Activated naive CD8-positive, alpha-beta T cell treated with anti-CD3 and anti-CD28 coated beads for 36 hours (primary cell): ENCODE data around the gene SPRED2. TPM values are rescaled to one million over a fixed set of nuclear protein-coding genes. Genes with fewer than 3 reads are reported as not detected.

Experiments used
- DNase-seq: peaks from one replicate; pipeline ENCODE4 v3.0.0; 2021
- H3K27ac Mint-ChIP-seq: one replicate; pipeline ENCODE4 v1.8.0; 2022; ENCODE audit warnings: mild to moderate bottlenecking, moderate library complexity, mixed read lengths
- H3K27me3 Mint-ChIP-seq: one replicate; pipeline ENCODE4 v1.8.0; 2022; ENCODE audit warnings: mild to moderate bottlenecking, mixed read lengths
- H3K36me3 Mint-ChIP-seq: one replicate; pipeline ENCODE4 v1.8.0; 2021; ENCODE audit warnings: mild to moderate bottlenecking, mixed read lengths
- H3K4me1 Mint-ChIP-seq: one replicate; pipeline ENCODE4 v1.8.0; 2021; ENCODE audit warnings: mixed read lengths
- H3K4me3 Mint-ChIP-seq: one replicate; pipeline ENCODE4 v1.8.0; 2022; ENCODE audit warnings: mild to moderate bottlenecking, moderate library complexity, mixed read lengths
- H3K9me3 Mint-ChIP-seq: one replicate; pipeline ENCODE4 v1.8.0; 2022; ENCODE audit warnings: mixed read lengths
- total RNA-seq, 2 experiments: library from RNA; stranded (reverse); gene quantifications; one replicate each; pipeline ENCODE4 v1.2.3, GENCODE V29; 2021

SPRED2 gene
- 1 to 10 TPM; 9.5 to 9.7 TPM for total RNA-seq

- peaks cover 67% of the 10 kb centered on the region for H3K27me3 Mint-ChIP-seq
- peak within 1 kb of the TSS; percentile 91 for H3K4me3 Mint-ChIP-seq
- peak within 1 kb of the TSS; percentile 78 for H3K27ac Mint-ChIP-seq
- no peaks in the 10 kb centered on the region for H3K36me3 Mint-ChIP-seq
- DNase-seq = peak; percentile 79
- peaks cover 22% of the 10 kb centered on the region for H3K4me1 Mint-ChIP-seq
- H3K9me3 Mint-ChIP-seq = no peaks in the 10 kb centered on the region
Observed at GRCh38 chr2:65432227-65433190, at the start of gene SPRED2. SPRED2 (minus strand) TSS chr2:65432599; CDS start chr2:65431987, 612 bp downstream.

- Mint-ChIP-seq H3K9me3 (no peaks in the 10 kb centered on the region), H3K27ac (no peak overlapping the region), H3K27me3 (no peaks in the 10 kb centered on the region), H3K36me3 (no peaks in the 10 kb centered on the region), H3K4me1 (no peaks in the 10 kb centered on the region), H3K4me3 (no peak overlapping the region)
- no peak for DNase-seq
Observed at GRCh38 chr2:65481961-65482360, 49.6 kb upstream of the SPRED2 start.

- no peak for DNase-seq
- no peak overlapping the region for H3K4me3 Mint-ChIP-seq
- H3K27me3 Mint-ChIP-seq = no peaks in the 10 kb centered on the region
- no peaks in the 10 kb centered on the region for H3K4me1 Mint-ChIP-seq
- H3K36me3 Mint-ChIP-seq = no peaks in the 10 kb centered on the region
- H3K9me3 Mint-ChIP-seq = peaks cover 15% of the 10 kb centered on the region
- no peak overlapping the region for H3K27ac Mint-ChIP-seq
Observed at GRCh38 chr2:65479524-65479923, 47.1 kb upstream of the SPRED2 start.

- no peak overlapping the region for H3K4me3 Mint-ChIP-seq
- H3K9me3 Mint-ChIP-seq = peaks cover 23% of the 10 kb centered on the region
- H3K36me3 Mint-ChIP-seq = peaks cover 4% of the 10 kb centered on the region
- no peak overlapping the region for H3K27ac Mint-ChIP-seq
- DNase-seq = no peak
- no peaks in the 10 kb centered on the region for H3K27me3 Mint-ChIP-seq
- H3K4me1 Mint-ChIP-seq = no peaks in the 10 kb centered on the region
Observed at GRCh38 chr2:65478498-65479135, 46.2 kb upstream of the SPRED2 start.

GRCh38 chr2:65477590-65477989, 45.2 kb upstream of the SPRED2 start:
- Mint-ChIP-seq H3K27me3 (no peaks in the 10 kb centered on the region), H3K27ac (no peak overlapping the region), H3K36me3 (peaks cover 4% of the 10 kb centered on the region), H3K4me1 (no peaks in the 10 kb centered on the region), H3K9me3 (peaks cover 23% of the 10 kb centered on the region), H3K4me3 (no peak overlapping the region)
- DNase-seq = no peak

GRCh38 chr2:65476778-65477177, 44.4 kb upstream of the SPRED2 start:
- Mint-ChIP-seq H3K9me3 (peaks cover 23% of the 10 kb centered on the region), H3K36me3 (peaks cover 4% of the 10 kb centered on the region), H3K27me3 (no peaks in the 10 kb centered on the region), H3K4me1 (no peaks in the 10 kb centered on the region), H3K4me3 (no peak overlapping the region), H3K27ac (no peak overlapping the region)
- DNase-seq = no peak

GRCh38 chr2:65475000-65475399, 42.6 kb upstream of the SPRED2 start:
- peaks cover 23% of the 10 kb centered on the region for H3K9me3 Mint-ChIP-seq
- no peak for DNase-seq
- H3K4me1 Mint-ChIP-seq = no peaks in the 10 kb centered on the region
- no peak overlapping the region for H3K4me3 Mint-ChIP-seq
- H3K36me3 Mint-ChIP-seq = peaks cover 4% of the 10 kb centered on the region
- no peak overlapping the region for H3K27ac Mint-ChIP-seq
- H3K27me3 Mint-ChIP-seq = no peaks in the 10 kb centered on the region

GRCh38 chr2:65473045-65473444, 40.6 kb upstream of the SPRED2 start:
- Mint-ChIP-seq H3K9me3 (peaks cover 23% of the 10 kb centered on the region), H3K27me3 (no peaks in the 10 kb centered on the region), H3K4me1 (no peaks in the 10 kb centered on the region), H3K4me3 (no peak overlapping the region), H3K27ac (no peak overlapping the region), H3K36me3 (peaks cover 4% of the 10 kb centered on the region)
- no peak for DNase-seq

- H3K27ac Mint-ChIP-seq = no peak overlapping the region
- peaks cover 5% of the 10 kb centered on the region for H3K36me3 Mint-ChIP-seq
- no peak overlapping the region for H3K4me3 Mint-ChIP-seq
- peaks cover 19% of the 10 kb centered on the region for H3K9me3 Mint-ChIP-seq
- H3K4me1 Mint-ChIP-seq = no peaks in the 10 kb centered on the region
- no peaks in the 10 kb centered on the region for H3K27me3 Mint-ChIP-seq
- no peak for DNase-seq
Observed at GRCh38 chr2:65471409-65471808, 39.0 kb upstream of the SPRED2 start.

- no peak for DNase-seq
- Mint-ChIP-seq H3K36me3 (peaks cover 1% of the 10 kb centered on the region), H3K9me3 (no peaks in the 10 kb centered on the region), H3K4me3 (no peak overlapping the region), H3K27me3 (peaks cover 10% of the 10 kb centered on the region), H3K4me1 (no peaks in the 10 kb centered on the region), H3K27ac (no peak overlapping the region)
Observed at GRCh38 chr2:65466551-65466950, 34.2 kb upstream of the SPRED2 start.

- H3K4me1 Mint-ChIP-seq = no peaks in the 10 kb centered on the region
- H3K9me3 Mint-ChIP-seq = no peaks in the 10 kb centered on the region
- no peak for DNase-seq
- no peak overlapping the region for H3K27ac Mint-ChIP-seq
- H3K4me3 Mint-ChIP-seq = no peak overlapping the region
- H3K27me3 Mint-ChIP-seq = peaks cover 14% of the 10 kb centered on the region
- H3K36me3 Mint-ChIP-seq = peaks cover 1% of the 10 kb centered on the region
Observed at GRCh38 chr2:65465857-65466256, 33.5 kb upstream of the SPRED2 start.

- peaks cover 17% of the 10 kb centered on the region for H3K27me3 Mint-ChIP-seq
- H3K27ac Mint-ChIP-seq = no peak overlapping the region
- no peak for DNase-seq
- no peaks in the 10 kb centered on the region for H3K4me1 Mint-ChIP-seq
- no peaks in the 10 kb centered on the region for H3K9me3 Mint-ChIP-seq
- peaks cover 1% of the 10 kb centered on the region for H3K36me3 Mint-ChIP-seq
- H3K4me3 Mint-ChIP-seq = no peak overlapping the region
Observed at GRCh38 chr2:65465124-65465523, 32.7 kb upstream of the SPRED2 start.

- peaks cover 20% of the 10 kb centered on the region for H3K27me3 Mint-ChIP-seq
- H3K36me3 Mint-ChIP-seq = peaks cover 1% of the 10 kb centered on the region
- H3K27ac Mint-ChIP-seq = no peak overlapping the region
- no peak overlapping the region for H3K4me3 Mint-ChIP-seq
- no peak for DNase-seq
- H3K4me1 Mint-ChIP-seq = no peaks in the 10 kb centered on the region
- H3K9me3 Mint-ChIP-seq = no peaks in the 10 kb centered on the region
Observed at GRCh38 chr2:65464604-65465003, 32.2 kb upstream of the SPRED2 start.

GRCh38 chr2:65458999-65459398, 26.6 kb upstream of the SPRED2 start:
- no peak overlapping the region for H3K4me3 Mint-ChIP-seq
- no peak overlapping the region for H3K27ac Mint-ChIP-seq

GRCh38 chr2:65456886-65457285, 24.5 kb upstream of the SPRED2 start:
- no peak for DNase-seq
- Mint-ChIP-seq H3K4me1 (no peaks in the 10 kb centered on the region), H3K27me3 (peaks cover 35% of the 10 kb centered on the region), H3K27ac (no peak overlapping the region), H3K4me3 (no peak overlapping the region), H3K9me3 (no peaks in the 10 kb centered on the region), H3K36me3 (no peaks in the 10 kb centered on the region)

More at GRCh38 chr2:65458999-65459398, 26.6 kb upstream of the SPRED2 start:
- DNase-seq = no peak
- H3K27me3 Mint-ChIP-seq = peaks cover 29% of the 10 kb centered on the region
- H3K9me3 Mint-ChIP-seq = no peaks in the 10 kb centered on the region
- no peaks in the 10 kb centered on the region for H3K36me3 Mint-ChIP-seq
- no peaks in the 10 kb centered on the region for H3K4me1 Mint-ChIP-seq
